ENCODE results near the gene METTL26.

DNA sequence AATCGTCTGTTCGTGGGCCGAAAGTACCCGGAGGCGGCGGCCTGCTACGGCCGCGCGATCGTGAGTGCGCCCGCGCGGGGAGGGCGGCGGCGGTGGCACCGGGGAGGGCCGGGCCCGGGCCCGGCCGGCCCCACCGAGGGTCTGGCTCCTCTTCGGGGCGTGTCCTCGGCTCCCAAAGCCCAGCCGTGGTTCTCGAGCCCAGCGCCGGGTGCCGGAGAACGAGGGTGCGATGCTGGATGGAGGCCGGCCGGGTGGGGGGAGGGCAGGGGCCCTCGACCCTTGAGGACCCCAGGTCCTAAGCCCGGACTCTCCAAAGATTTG lies 44.5 kb upstream of the METTL26 start:
- TF ChIP-seq, protein P1, sequence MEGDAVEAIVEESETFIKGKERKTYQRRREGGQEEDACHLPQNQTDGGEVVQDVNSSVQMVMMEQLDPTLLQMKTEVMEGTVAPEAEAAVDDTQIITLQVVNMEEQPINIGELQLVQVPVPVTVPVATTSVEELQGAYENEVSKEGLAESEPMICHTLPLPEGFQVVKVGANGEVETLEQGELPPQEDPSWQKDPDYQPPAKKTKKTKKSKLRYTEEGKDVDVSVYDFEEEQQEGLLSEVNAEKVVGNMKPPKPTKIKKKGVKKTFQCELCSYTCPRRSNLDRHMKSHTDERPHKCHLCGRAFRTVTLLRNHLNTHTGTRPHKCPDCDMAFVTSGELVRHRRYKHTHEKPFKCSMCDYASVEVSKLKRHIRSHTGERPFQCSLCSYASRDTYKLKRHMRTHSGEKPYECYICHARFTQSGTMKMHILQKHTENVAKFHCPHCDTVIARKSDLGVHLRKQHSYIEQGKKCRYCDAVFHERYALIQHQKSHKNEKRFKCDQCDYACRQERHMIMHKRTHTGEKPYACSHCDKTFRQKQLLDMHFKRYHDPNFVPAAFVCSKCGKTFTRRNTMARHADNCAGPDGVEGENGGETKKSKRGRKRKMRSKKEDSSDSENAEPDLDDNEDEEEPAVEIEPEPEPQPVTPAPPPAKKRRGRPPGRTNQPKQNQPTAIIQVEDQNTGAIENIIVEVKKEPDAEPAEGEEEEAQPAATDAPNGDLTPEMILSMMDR (IDR thresholded peaks at IDR 0.05), result no peak
- no peak for TF ChIP-seq POLR2AphosphoS5 (IDR thresholded peaks at IDR 0.05)
- no peak for TF ChIP-seq EP300 (IDR thresholded peaks at IDR 0.05; ENCODE audit: low read depth)

All from transverse colon (tissue), 4 donors.